UCSD-AML1 (cell line): ENCODE measurements around the gene FRMPD4.

ENCODE experiments used
- DNase-seq: peaks from one replicate; lab custom pipeline; 2025; ENCODE audit not compliant: unreplicated experiment; lab: John Stamatoyannopoulos, UW

The FRMPD4 gene

GRCh38 chrX:12360383-12360782, 222.1 kb downstream of the FRMPD4 start:
- no peak for DNase-seq

- no peak for DNase-seq
These were observed 222.8 kb downstream of the FRMPD4 start for GRCh38 chrX:12360986-12361598.

GRCh38 chrX:12363216-12363615, 224.9 kb downstream of the FRMPD4 start:
- no peak for DNase-seq

GRCh38 chrX:12366440-12366839, 228.2 kb downstream of the FRMPD4 start:
- no peak for DNase-seq

- DNase-seq: no peak
These were observed 229.0 kb downstream of the FRMPD4 start for GRCh38 chrX:12367254-12367653.

- no peak for DNase-seq
These were observed 232.3 kb downstream of the FRMPD4 start for GRCh38 chrX:12370497-12370986.

- DNase-seq: no peak
These were observed 233.8 kb downstream of the FRMPD4 start for GRCh38 chrX:12372111-12372510.

GRCh38 chrX:12374286-12374685, 236.0 kb downstream of the FRMPD4 start:
- DNase-seq: no peak

GRCh38 chrX:12378253-12378652, 240.0 kb downstream of the FRMPD4 start:
- no peak for DNase-seq

GRCh38 chrX:12378706-12379105, 240.4 kb downstream of the FRMPD4 start:
- no peak for DNase-seq

GRCh38 chrX:12379671-12380070, 241.4 kb downstream of the FRMPD4 start:
- no peak for DNase-seq

- DNase-seq: no peak
These were observed 244.9 kb downstream of the FRMPD4 start for GRCh38 chrX:12383196-12383595.

- no peak for DNase-seq
These were observed 252.0 kb downstream of the FRMPD4 start for GRCh38 chrX:12390301-12390700.

GRCh38 chrX:12396584-12396983, 258.3 kb downstream of the FRMPD4 start:
- no peak for DNase-seq

- no peak for DNase-seq
These were observed 261.9 kb downstream of the FRMPD4 start for GRCh38 chrX:12400218-12400617.

GRCh38 chrX:12401252-12401651, 263.0 kb downstream of the FRMPD4 start:
- DNase-seq: no peak

GRCh38 chrX:12403474-12404082, 265.3 kb downstream of the FRMPD4 start:
- no peak for DNase-seq

- no peak for DNase-seq
These were observed 267.0 kb downstream of the FRMPD4 start for GRCh38 chrX:12405306-12405705.

- DNase-seq: no peak
These were observed 272.2 kb downstream of the FRMPD4 start for GRCh38 chrX:12410523-12410922.

- no peak for DNase-seq
These were observed 273.6 kb downstream of the FRMPD4 start for GRCh38 chrX:12411831-12412230.

GRCh38 chrX:12412561-12412960, 274.3 kb downstream of the FRMPD4 start:
- no peak for DNase-seq

- DNase-seq: no peak
These were observed 281.3 kb downstream of the FRMPD4 start for GRCh38 chrX:12419591-12419990.

GRCh38 chrX:12421918-12422317, 283.6 kb downstream of the FRMPD4 start:
- no peak for DNase-seq
